B cell (primary cell): ENCODE data around the gene TMEM87B. TPM values are rescaled to one million over a fixed set of nuclear protein-coding genes. Genes with fewer than 3 reads are reported as not detected.
A peak's percentile ranks its signal among the peaks of the same experiment; 100 is the strongest.

Experiments
- ATAC-seq: fragments of 200-7000 bp; cut with Tn5 transposase; one replicate; pipeline ENCODE4 v1.10.0; 2021; ENCODE audit warnings: low read depth, mild to moderate bottlenecking, moderate number of reproducible peaks, moderate library complexity
- CTCF ChIA-PET: fragments of 350-600 bp; sonication (Branson Sonifier 250); formaldehyde crosslinking; loops from one replicate; lab custom pipeline; 2021; ENCODE audit warnings: antibody characterized with exemption, inconsistent platforms; lab: Charles Lee
- POLR2A ChIA-PET: fragments of 350-600 bp; sonication (Branson Sonifier 250); formaldehyde crosslinking; loops from one replicate; lab custom pipeline; 2021; ENCODE audit warnings: antibody characterized with exemption; lab: Charles Lee
- DNase-seq: peaks from one replicate; pipeline ENCODE4 v3.0.0; 2013
- H2AFZ ChIP-seq: 2 replicates; pipeline ENCODE4 v1.6.1; 2012; ENCODE audit warnings: mild to moderate bottlenecking, low read depth, low read length; ENCODE audit not compliant: insufficient read depth, poor library complexity, severe bottlenecking
- H3K27ac ChIP-seq, 2 donors: 1 replicate in 1 of 2; 2 replicates in 1 of 2; pipeline ENCODE4 v1.5.1; 2012 to 2013; ENCODE audit warnings: low read length in 2 of 2, mild to moderate bottlenecking in 2 of 2, moderate library complexity in 1 of 2
- H3K27me3 ChIP-seq, 4 experiments: fragments of 200-600 bp in 1 of 4; sonication (generic) in 1 of 4; replicated peaks in 1 of 4; 1 replicate in 2 of 4; 2 replicates in 2 of 4; pipeline versions ENCODE4 v1.6.1 to v1.7.0; 2013 to 2016; ENCODE audit warnings: low read length in 3 of 4, mild to moderate bottlenecking in 2 of 4, mixed read lengths in 1 of 4, moderate library complexity in 1 of 4; ENCODE audit not compliant: insufficient read depth in 4 of 4, control insufficient read depth in 3 of 4; ENCODE audit errors: control extremely low read depth in 1 of 4
- H3K36me3 ChIP-seq, 2 experiments: replicated peaks in 1 of 2; 1 replicate in 1 of 2; 2 replicates in 1 of 2; pipeline versions ENCODE4 v1.6.1 to v1.7.1; 2013; ENCODE audit warnings: low read length in 1 of 2; ENCODE audit not compliant: insufficient read depth in 2 of 2, control insufficient read depth in 1 of 2; ENCODE audit errors: control extremely low read depth in 1 of 2, extremely low read depth in 1 of 2
- H3K4me1 ChIP-seq, 2 donors: fragments of 200-600 bp in 1 of 2; sonication (generic) in 1 of 2; 1 replicate in 1 of 2; 2 replicates in 1 of 2; pipeline versions ENCODE4 v1.5.1 to v1.6.1; 2013 to 2017; ENCODE audit warnings: low read length in 2 of 2; ENCODE audit not compliant: control insufficient read depth in 2 of 2, insufficient read depth in 2 of 2
- H3K4me2 ChIP-seq: replicated peaks from 2 replicates; pipeline ENCODE3; 2012; ENCODE audit warnings: mild to moderate bottlenecking, low read depth, low read length; ENCODE audit not compliant: poor library complexity, severe bottlenecking
- H3K4me3 ChIP-seq, 5 experiments: fragments of 200-600 bp in 1 of 5; sonication (generic) in 1 of 5; 1 replicate in 3 of 5; 2 replicates in 2 of 5; pipeline versions ENCODE4 v1.5.1 to v1.7.0; 2011 to 2016; ENCODE audit warnings: low read length in 4 of 5, mild to moderate bottlenecking in 4 of 5, low read depth in 2 of 5, control low read depth in 1 of 5, moderate library complexity in 1 of 5; ENCODE audit not compliant: insufficient read depth in 1 of 5; ENCODE audit errors: control extremely low read depth in 1 of 5, extremely low read depth in 1 of 5
- H3K79me2 ChIP-seq: fragments of 200-600 bp; sonication (generic); one replicate; pipeline ENCODE4 v1.6.0; 2016; ENCODE audit warnings: low read length; ENCODE audit not compliant: control insufficient read depth, insufficient read depth
- H3K9ac ChIP-seq: fragments of 200-600 bp; sonication (generic); 2 replicates; pipeline ENCODE4 v1.6.1; 2017; ENCODE audit warnings: mild to moderate bottlenecking, low read length, moderate library complexity
- H3K9me3 ChIP-seq, 3 donors: one replicate each; pipeline versions ENCODE4 v1.6.1 to v1.7.1; 2013; ENCODE audit warnings: low read length in 2 of 3; ENCODE audit not compliant: control insufficient read depth in 2 of 3, insufficient read depth in 1 of 3; ENCODE audit errors: control extremely low read depth in 1 of 3
- H4K20me1 ChIP-seq: 2 replicates; pipeline ENCODE4 v1.6.0; 2012; ENCODE audit warnings: mild to moderate bottlenecking, low read length; ENCODE audit not compliant: insufficient read depth, control insufficient read depth, poor library complexity, severe bottlenecking
- H3K27ac Mint-ChIP-seq: one replicate; pipeline ENCODE4 v1.8.0; 2021; ENCODE audit warnings: mixed read lengths
- H3K27me3 Mint-ChIP-seq: one replicate; pipeline ENCODE4 v1.8.0; 2021; ENCODE audit warnings: mixed read lengths
- H3K4me1 Mint-ChIP-seq: one replicate; pipeline ENCODE4 v1.8.0; 2021; ENCODE audit warnings: mixed read lengths
- H3K4me3 Mint-ChIP-seq: one replicate; pipeline ENCODE4 v1.8.0; 2021; ENCODE audit warnings: mixed read lengths
- H3K9me3 Mint-ChIP-seq: one replicate; pipeline ENCODE4 v1.8.0; 2022; ENCODE audit warnings: mixed read lengths; ENCODE audit not compliant: insufficient read depth
- CTCF ChIP-seq: fragments of 200-600 bp; IDR thresholded peaks from one replicate; pipeline ENCODE4 v1.8.0; 2022; ENCODE audit warnings: antibody characterized with exemption, mild to moderate bottlenecking
- EZH2 ChIP-seq: IDR thresholded peaks from 2 replicates; pipeline ENCODE4 v1.6.1; 2012; ENCODE audit warnings: borderline replicate concordance, low read depth, mild to moderate bottlenecking, moderate library complexity, low read length; ENCODE audit not compliant: insufficient read depth, poor library complexity, severe bottlenecking
- WGBS: methylation state at CpG from one replicate; pipeline ENCODE4 v1.1.5; 2013; ENCODE audit warnings: missing lambda C conversion rate; ENCODE audit not compliant: insufficient coverage; 5-methylcytosine and 5-hydroxymethylcytosine counted together
- intact Hi-C: fragments of 100-400 bp; cut with micrococcal nuclease; formaldehyde crosslinking; loops from one replicate; pipeline ENCODE4 v1.10.0; 2022
- polyA plus RNA-seq: library from polyadenylated mRNA; depleted of rRNA; stranded (reverse); fragments of >200 nt; gene quantifications from 2 replicates; pipeline ENCODE4 v1.2.3, GENCODE V29; 2012
- total RNA-seq, 2 donors: library from RNA; stranded (reverse); fragments of 120-200 nt in 1 of 2; gene quantifications; 1 replicate in 1 of 2; 2 replicates in 1 of 2; pipeline versions ENCODE4 v1.2.3 to v1.2.4, GENCODE V29; 2013 to 2022

The TMEM87B gene
- total and polyA plus RNA-seq, 2 donors (not counting 1 experiment from before 2014, with no cell fraction given), result 9.4 to 21.0 TPM

GRCh38 chr2:112081262-112081661, 26.2 kb downstream of the TMEM87B start:
- Histone ChIP-seq H2AFZ (no peak overlapping the region), H3K4me2 (no peak overlapping the region), H3K4me1 (peaks cover 0 to 4% of the 10 kb centered on the region in 2 donors), H3K4me3 (no peak overlapping the region), H3K36me3 (peaks cover 29 to 71% of the 10 kb centered on the region in 2 experiments), H3K9ac (no peak overlapping the region), H4K20me1 (no peaks in the 10 kb centered on the region), H3K79me2 (no peaks in the 10 kb centered on the region), H3K27ac (no peak overlapping the region), H3K27me3 (no peaks in the 10 kb centered on the region), H3K9me3 (no peaks in the 10 kb centered on the region)
- Mint-ChIP-seq H3K4me3 (no peak overlapping the region), H3K27ac (no peak overlapping the region), H3K9me3 (no peaks in the 10 kb centered on the region), H3K27me3 (no peaks in the 10 kb centered on the region), H3K4me1 (peaks cover 10% of the 10 kb centered on the region)
- DNase-seq, result no peak
- ChIA-PET POLR2A (no interaction called here), CTCF (no interaction called here)
- WGBS, result no CpG with 5 or more reads among the region's 1 CpG
- ATAC-seq, result no peak
- intact Hi-C loops, result no loop called here
- TF ChIP-seq CTCF (no peak), EZH2 (no peak)

- POLR2A ChIA-PET, result no interaction called here
- TF ChIP-seq CTCF, result no peak
- TF ChIP-seq EZH2, result no peak
- Histone ChIP-seq H3K9ac (no peak overlapping the region), H3K36me3 (peaks cover 21 to 74% of the 10 kb centered on the region in 2 experiments), H3K9me3 (no peaks in the 10 kb centered on the region), H3K4me1 (peaks cover 18 to 24% of the 10 kb centered on the region in 2 donors), H3K4me2 (no peak overlapping the region), H2AFZ (no peak overlapping the region), H3K27ac (peak overlapping the region in 1 of 2 donors; percentile 82), H3K4me3 (no peak overlapping the region), H3K27me3 (no peaks in the 10 kb centered on the region), H4K20me1 (no peaks in the 10 kb centered on the region), H3K79me2 (no peaks in the 10 kb centered on the region)
- no peak for DNase-seq
- WGBS, result 100% methylated on average over 1 of the region's 4 CpGs
- no peaks in the 10 kb centered on the region for H3K27me3 Mint-ChIP-seq
- intact Hi-C loops, result no loop called here
- no peak overlapping the region for H3K4me3 Mint-ChIP-seq
- CTCF ChIA-PET, result no interaction called here
- no peaks in the 10 kb centered on the region for H3K9me3 Mint-ChIP-seq
- H3K27ac Mint-ChIP-seq, result peak overlapping the region; percentile 53
- no peak for ATAC-seq
- peaks cover 31% of the 10 kb centered on the region for H3K4me1 Mint-ChIP-seq
Measured at GRCh38 chr2:112084689-112085374, 29.8 kb downstream of the TMEM87B start.
